Esophagus muscularis mucosa (tissue), 4 donors: ENCODE measurements around the gene TACR2.

Experiments
- EP300 ChIP-seq: sonication (generic); formaldehyde crosslinking; IDR thresholded peaks from one replicate; pipeline ENCODE4 v1.6.1; 2017; ENCODE audit warnings: antibody characterized with exemption
- POLR2A ChIP-seq: fragments of 450-650 bp; IDR thresholded peaks from one replicate; pipeline ENCODE4 v1.6.1; 2017; ENCODE audit warnings: antibody characterized with exemption, moderate library complexity, mild to moderate bottlenecking, low read depth
- POLR2AphosphoS5 ChIP-seq, 2 donors: sonication (generic); formaldehyde crosslinking; IDR thresholded peaks; one replicate each; pipeline ENCODE4 v1.6.1; 2017; ENCODE audit warnings: antibody characterized with exemption in 2 of 2
- TF ChIP-seq, protein P1 (sequence below), 3 experiments: fragments of 200-600 bp in 2 of 3; fragments of 450-650 bp in 1 of 3; sonication (generic) in 2 of 3; IDR thresholded peaks; one replicate each; pipeline ENCODE4 v1.5.1; 2017 to 2019; ENCODE audit warnings: antibody characterized with exemption in 3 of 3, mild to moderate bottlenecking in 2 of 3, moderate library complexity in 1 of 3

DNA sequence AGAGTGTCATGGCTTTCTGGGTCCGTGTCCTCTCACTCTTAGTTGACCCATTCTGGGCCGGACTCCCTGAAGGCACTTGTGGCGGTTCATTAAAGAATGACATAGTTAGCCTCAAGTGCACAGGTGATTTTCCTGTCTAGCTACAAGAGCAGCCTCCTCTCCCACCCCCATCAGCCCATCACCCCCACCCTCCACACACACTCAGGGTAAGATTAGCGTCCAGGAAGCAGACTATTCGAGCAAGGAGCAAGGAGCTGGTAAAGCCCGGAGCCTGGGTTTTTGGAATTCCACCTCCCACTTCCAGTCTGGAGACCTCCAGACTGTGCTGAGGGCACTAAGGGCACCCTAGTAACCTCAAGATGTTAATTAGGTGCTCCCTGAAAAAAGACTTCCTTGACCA lies 39.5 kb downstream of the TACR2 start:
- TF ChIP-seq, protein P1, sequence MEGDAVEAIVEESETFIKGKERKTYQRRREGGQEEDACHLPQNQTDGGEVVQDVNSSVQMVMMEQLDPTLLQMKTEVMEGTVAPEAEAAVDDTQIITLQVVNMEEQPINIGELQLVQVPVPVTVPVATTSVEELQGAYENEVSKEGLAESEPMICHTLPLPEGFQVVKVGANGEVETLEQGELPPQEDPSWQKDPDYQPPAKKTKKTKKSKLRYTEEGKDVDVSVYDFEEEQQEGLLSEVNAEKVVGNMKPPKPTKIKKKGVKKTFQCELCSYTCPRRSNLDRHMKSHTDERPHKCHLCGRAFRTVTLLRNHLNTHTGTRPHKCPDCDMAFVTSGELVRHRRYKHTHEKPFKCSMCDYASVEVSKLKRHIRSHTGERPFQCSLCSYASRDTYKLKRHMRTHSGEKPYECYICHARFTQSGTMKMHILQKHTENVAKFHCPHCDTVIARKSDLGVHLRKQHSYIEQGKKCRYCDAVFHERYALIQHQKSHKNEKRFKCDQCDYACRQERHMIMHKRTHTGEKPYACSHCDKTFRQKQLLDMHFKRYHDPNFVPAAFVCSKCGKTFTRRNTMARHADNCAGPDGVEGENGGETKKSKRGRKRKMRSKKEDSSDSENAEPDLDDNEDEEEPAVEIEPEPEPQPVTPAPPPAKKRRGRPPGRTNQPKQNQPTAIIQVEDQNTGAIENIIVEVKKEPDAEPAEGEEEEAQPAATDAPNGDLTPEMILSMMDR (IDR thresholded peaks at IDR 0.05), result no peak
- no peak for TF ChIP-seq POLR2A
- TF ChIP-seq EP300, result no peak
- no peak for TF ChIP-seq POLR2AphosphoS5 (IDR thresholded peaks at IDR 0.05)
